H1 (cell line): ENCODE data around the gene CEP128. TPM values are rescaled to one million over a fixed set of nuclear protein-coding genes. Genes with fewer than 3 reads are reported as not detected.

Experiments
- CTCF ChIA-PET: fragments of 300-600 bp; sonication (Branson Sonifier 250); formaldehyde crosslinking; loops from one replicate; lab custom pipeline; 2021; ENCODE audit not compliant: partially characterized antibody; lab: Charles Lee
- POLR2A ChIA-PET: fragments of 300-600 bp; sonication (Branson Sonifier 250); formaldehyde crosslinking; loops from one replicate; lab custom pipeline; 2021; ENCODE audit warnings: inconsistent platforms; ENCODE audit not compliant: partially characterized antibody; lab: Charles Lee
- DNase-seq, 2 experiments: peaks; one replicate each; pipeline versions ENCODE4 v3.0.0 to v3.0.0-alpha.2; 2010 to 2022; ENCODE audit warnings: low spot score in 2 of 2, low read depth in 1 of 2, mixed read lengths in 1 of 2
- FAIRE-seq: peaks from 2 replicates; lab custom pipeline; 2011; peaks lifted over from hg19 to GRCh38; lab: Jason Lieb, UNC
- H2AFZ ChIP-seq: 2 replicates; pipeline ENCODE4 v1.8.1; 2012; ENCODE audit warnings: low read length, inconsistent platforms
- H2AK5ac ChIP-seq: 2 replicates; pipeline ENCODE4 v1.6.1; 2013; ENCODE audit warnings: low read depth, low read length
- H2BK120ac ChIP-seq: replicated peaks from 2 replicates; pipeline ENCODE3; 2013; ENCODE audit warnings: low read depth, low read length, inconsistent platforms
- H2BK12ac ChIP-seq: 2 replicates; pipeline ENCODE4 v1.6.1; 2013; ENCODE audit warnings: low read depth, low read length
- H2BK15ac ChIP-seq: 2 replicates; pipeline ENCODE4 v1.6.1; 2013; ENCODE audit warnings: low read length
- H2BK20ac ChIP-seq: 2 replicates; pipeline ENCODE4 v1.6.1; 2013; ENCODE audit warnings: low read length
- H2BK5ac ChIP-seq: 2 replicates; pipeline ENCODE4 v1.6.1; 2013; ENCODE audit warnings: low read depth, low read length
- H3K14ac ChIP-seq: 2 replicates; pipeline ENCODE4 v1.6.1; 2013; ENCODE audit warnings: inconsistent platforms; ENCODE audit not compliant: insufficient read length
- H3K18ac ChIP-seq: 2 replicates; pipeline ENCODE4 v1.6.1; 2013; ENCODE audit warnings: low read length; ENCODE audit errors: extremely low read depth
- H3K23ac ChIP-seq: 2 replicates; pipeline ENCODE4 v1.6.1; 2013; ENCODE audit warnings: inconsistent platforms; ENCODE audit not compliant: insufficient read length
- H3K23me2 ChIP-seq: 2 replicates; pipeline ENCODE4 v1.6.1; 2013; ENCODE audit warnings: low read depth, low read length
- H3K27ac ChIP-seq: 2 replicates; pipeline ENCODE4 v1.6.1; 2011; ENCODE audit warnings: low read depth, low read length, inconsistent platforms
- H3K27me3 ChIP-seq, 4 experiments: replicated peaks in 1 of 4; 1 replicate in 1 of 4; 2 replicates in 3 of 4; pipeline versions ENCODE4 v1.6.1 to v1.8.1; 2011 to 2013; ENCODE audit warnings: low read length in 3 of 4, mild to moderate bottlenecking in 3 of 4, inconsistent platforms in 2 of 4, mixed read lengths in 2 of 4, moderate library complexity in 1 of 4; ENCODE audit not compliant: control insufficient read depth in 3 of 4, insufficient read depth in 3 of 4; ENCODE audit errors: extremely low read depth in 1 of 4
- H3K36me3 ChIP-seq, 4 experiments: 2 replicates each; pipeline versions ENCODE4 v1.6.1 to v1.8.1; 2011 to 2013; ENCODE audit warnings: mild to moderate bottlenecking in 4 of 4, low read length in 3 of 4, moderate library complexity in 2 of 4, control low read depth in 1 of 4, inconsistent platforms in 1 of 4; ENCODE audit not compliant: insufficient read depth in 4 of 4, control insufficient read depth in 2 of 4
- H3K4ac ChIP-seq: replicated peaks from 2 replicates; pipeline ENCODE3; 2013; ENCODE audit warnings: low read length, low read depth, mixed read lengths, inconsistent platforms; ENCODE audit not compliant: insufficient read length
- H3K4me1 ChIP-seq, 4 experiments: replicated peaks in 1 of 4; 1 replicate in 1 of 4; 2 replicates in 3 of 4; pipeline versions ENCODE4 v1.6.1 to v1.8.1; 2011 to 2013; ENCODE audit warnings: low read length in 3 of 4, inconsistent platforms in 2 of 4, mixed read lengths in 1 of 4; ENCODE audit not compliant: insufficient read depth in 4 of 4, control insufficient read depth in 3 of 4
- H3K4me2 ChIP-seq, 2 experiments: 2 replicates each; pipeline versions ENCODE4 v1.6.1 to v1.8.1; 2011 to 2013; ENCODE audit warnings: low read depth in 2 of 2, low read length in 2 of 2, control low read depth in 1 of 2, inconsistent platforms in 1 of 2, mild to moderate bottlenecking in 1 of 2; ENCODE audit not compliant: insufficient read depth in 1 of 2
- H3K4me3 ChIP-seq, 4 experiments: fragments of 200-600, 300-600 bp in 1 of 4; sonication (generic), shearing (Covaris generic), sonication (Bioruptor Twin) in 1 of 4; 2 replicates each; pipeline versions ENCODE4 v1.5.1 to v1.8.1; 2011 to 2016; ENCODE audit warnings: low read length in 4 of 4, low read depth in 3 of 4, control low read depth in 2 of 4, inconsistent platforms in 2 of 4, mild to moderate bottlenecking in 2 of 4, mixed read lengths in 1 of 4, moderate library complexity in 1 of 4; ENCODE audit not compliant: insufficient read depth in 2 of 4; ENCODE audit errors: extremely low read depth in 1 of 4
- H3K56ac ChIP-seq: replicated peaks from 2 replicates; pipeline ENCODE3; 2013; ENCODE audit warnings: low read depth, mild to moderate bottlenecking, mixed read lengths, low read length, inconsistent platforms; ENCODE audit not compliant: insufficient read length
- H3K79me1 ChIP-seq: 2 replicates; pipeline ENCODE4 v1.6.1; 2013; ENCODE audit warnings: low read depth, low read length, control low read depth
- H3K79me2 ChIP-seq, 2 experiments: 2 replicates each; pipeline versions ENCODE4 v1.6.1 to v1.8.1; 2012 to 2013; ENCODE audit warnings: low read length in 2 of 2, mild to moderate bottlenecking in 2 of 2, inconsistent platforms in 1 of 2; ENCODE audit not compliant: insufficient read depth in 2 of 2, control insufficient read depth in 1 of 2
- H3K9ac ChIP-seq, 4 experiments: replicated peaks in 1 of 4; 1 replicate in 1 of 4; 2 replicates in 3 of 4; pipeline versions ENCODE4 v1.6.1 to v1.8.1; 2011 to 2013; ENCODE audit warnings: low read depth in 3 of 4, low read length in 3 of 4, control low read depth in 2 of 4, mild to moderate bottlenecking in 2 of 4, moderate library complexity in 2 of 4, inconsistent platforms in 1 of 4; ENCODE audit errors: extremely low read depth in 1 of 4
- H3K9me3 ChIP-seq, 2 experiments: 2 replicates each; pipeline versions ENCODE4 v1.6.1 to v1.8.1; 2012 to 2013; ENCODE audit warnings: mild to moderate bottlenecking in 2 of 2, moderate library complexity in 2 of 2, control low read depth in 1 of 2, inconsistent platforms in 1 of 2, low read depth in 1 of 2, low read length in 1 of 2, mixed read lengths in 1 of 2; ENCODE audit not compliant: insufficient read depth in 2 of 2
- H4K20me1 ChIP-seq, 2 experiments: replicated peaks in 1 of 2; 2 replicates each; pipeline versions ENCODE3 to v1.8.1; 2011 to 2013; ENCODE audit warnings: inconsistent platforms in 2 of 2, low read length in 2 of 2, mild to moderate bottlenecking in 1 of 2; ENCODE audit not compliant: insufficient read depth in 2 of 2, control insufficient read depth in 1 of 2
- H4K5ac ChIP-seq: 2 replicates; pipeline ENCODE4 v1.6.1; 2013; ENCODE audit warnings: low read length, low read depth, mixed read lengths, inconsistent platforms; ENCODE audit not compliant: insufficient read length
- H4K8ac ChIP-seq: 2 replicates; pipeline ENCODE4 v1.8.0; 2013; ENCODE audit warnings: mild to moderate bottlenecking, moderate library complexity, low read length, inconsistent platforms; ENCODE audit not compliant: insufficient read depth; ENCODE audit errors: extremely low read depth
- H4K91ac ChIP-seq: replicated peaks from 2 replicates; pipeline ENCODE3; 2013; ENCODE audit warnings: low read length, mixed read lengths, inconsistent platforms; ENCODE audit not compliant: insufficient read length
- HDAC2 ChIP-seq, 2 experiments: fragments of 300-600 bp in 1 of 2; sonication (generic) in 1 of 2; IDR thresholded peaks; 2 replicates each; pipeline ENCODE4 v1.6.1; 2011 to 2012; ENCODE audit warnings: low read depth in 2 of 2, low read length in 2 of 2, mild to moderate bottlenecking in 2 of 2, moderate library complexity in 2 of 2, borderline replicate concordance in 1 of 2, inconsistent platforms in 1 of 2
- POLR2A ChIP-seq, 2 experiments: IDR thresholded peaks; 1 replicate in 1 of 2; 2 replicates in 1 of 2; pipeline ENCODE4 v1.6.1; 2011; ENCODE audit warnings: low read depth in 2 of 2, low read length in 2 of 2, mild to moderate bottlenecking in 2 of 2; ENCODE audit errors: control extremely low read depth in 1 of 2
- SP4 ChIP-seq: IDR thresholded peaks from 2 replicates; pipeline ENCODE4 v1.6.1; 2012; ENCODE audit warnings: low read length, inconsistent platforms
- WGBS, 2 experiments: shearing (Covaris generic) in 1 of 2; methylation state at CpG; one replicate each; pipeline versions ENCODE4 v1.1.6 to v1.1.7; 2013 to 2015; ENCODE audit warnings: low lambda C conversion rate in 2 of 2, mixed read lengths in 2 of 2, inconsistent platforms in 1 of 2, low coverage in 1 of 2, missing lambda C conversion rate in 1 of 2; ENCODE audit not compliant: insufficient replicate concordance in 2 of 2, insufficient coverage in 1 of 2, insufficient read length in 1 of 2; ENCODE audit errors: extremely low coverage in 1 of 2, missing lambda C conversion rate in 1 of 2; 5-methylcytosine and 5-hydroxymethylcytosine counted together
- polyA plus RNA-seq, 7 experiments: library from polyadenylated mRNA; depleted of rRNA in 3 of 7; stranded (reverse) in 5 of 7; unstranded in 2 of 7; fragments of >200 nt in 5 of 7; fragments of 200-250 nt in 2 of 7; gene quantifications; 1 replicate in 5 of 7; 2 replicates in 1 of 7; 4 replicates in 1 of 7; pipeline versions ENCODE4 v1.2.1 to v1.2.3, GENCODE V29; 2011 to 2013; ENCODE audit warnings: missing spikeins in 2 of 7, mixed read lengths in 2 of 7
- total RNA-seq: library from RNA; stranded (reverse); fragmentation: NEBNext Ultra II Directional; extraction: Animal tissue kit (Norgen Biotek cat#: 25700); gene quantifications from 2 replicates; pipeline ENCODE4 v1.2.1, GENCODE V29; 2021

Gene CEP128
- total and polyA plus RNA-seq, 2 of the 8 experiments (the other 6 are each of a cell fraction or from before 2014, with no cell fraction given) = 1.9 to 17.0 TPM

GRCh38 chr14:80504781-80505180 lies 436.8 kb downstream of the CEP128 start:
- Histone ChIP-seq H3K79me2 (no peaks in the 10 kb centered on the region), H3K4me2 (no peak overlapping the region), H3K23me2 (no peaks in the 10 kb centered on the region), H3K4ac (no peak overlapping the region), H3K9ac (no peak overlapping the region), H3K79me1 (no peaks in the 10 kb centered on the region), H2BK12ac (no peak overlapping the region), H2BK20ac (no peak overlapping the region), H3K27ac (no peak overlapping the region), H2AK5ac (no peak overlapping the region), H2BK120ac (no peak overlapping the region), H3K9me3 (no peaks in the 10 kb centered on the region), H3K14ac (no peak overlapping the region), H4K20me1 (no peaks in the 10 kb centered on the region), H4K91ac (no peak overlapping the region), H3K18ac (no peak overlapping the region), H3K56ac (no peak overlapping the region), H2BK5ac (no peak overlapping the region), H3K36me3 (no peaks in the 10 kb centered on the region), H2AFZ (no peak overlapping the region), H4K8ac (no peak overlapping the region), H3K4me3 (no peak overlapping the region)
- ChIA-PET POLR2A (no interaction called here), CTCF (interaction anchor here (0.8 kb wide), 1 partner anchor 16 kb away, joined by 3 read pairs; no protein-coding TSS in a partner anchor)
- 89% methylated on average over 4 of the region's 4 CpGs; no CpG with 5 or more reads in 1 of the 2 experiments for WGBS, 2 experiments
- DNase-seq = no peak
- no peak for FAIRE-seq
- TF ChIP-seq HDAC2 (IDR thresholded peaks at IDR 0.05; ENCODE audit: borderline replicate concordance in 1 of 2, low read depth in 2 of 2, low read length in 2 of 2) (no peak), SP4 (no peak), POLR2A (IDR thresholded peaks at IDR 0.05; ENCODE audit: control extremely low read depth in 1 of 2, low read depth in 2 of 2, low read length in 2 of 2) (no peak)
- TF ChIP-seq, all 59 proteins: peak for 0
- no peak overlapping the region for H3K23ac ChIP-seq
- H2BK15ac ChIP-seq = no peak overlapping the region
- no peaks in the 10 kb centered on the region for H3K27me3 ChIP-seq
- H3K4me1 ChIP-seq = no peaks in the 10 kb centered on the region
- H4K5ac ChIP-seq = no peak overlapping the region
